GM13977 (cell line): ENCODE results near the gene KAT2B.

ENCODE experiments used
- DNase-seq: peaks from one replicate; pipeline ENCODE4 v3.0.0; 2012; ENCODE audit warnings: low spot score
- in situ Hi-C: fragments of 300-500 bp; cut with MboI; formaldehyde crosslinking; loops from one replicate; pipeline ENCODE4 v1.12.0; 2022; ENCODE audit warnings: low sequenced_read_pairs, low pct_unique_long_range_greater_than_20kb, mixed read lengths, inconsistent platforms; ENCODE audit not compliant: unreplicated experiment
- TF ChIP-seq, protein P1 (sequence below): IDR thresholded peaks from 2 replicates; pipeline ENCODE4 v1.5.1; 2012; ENCODE audit warnings: mild to moderate bottlenecking, control low read depth; ENCODE audit not compliant: insufficient read depth; ENCODE audit errors: extremely low read depth, missing control alignments

The KAT2B gene

DNA sequence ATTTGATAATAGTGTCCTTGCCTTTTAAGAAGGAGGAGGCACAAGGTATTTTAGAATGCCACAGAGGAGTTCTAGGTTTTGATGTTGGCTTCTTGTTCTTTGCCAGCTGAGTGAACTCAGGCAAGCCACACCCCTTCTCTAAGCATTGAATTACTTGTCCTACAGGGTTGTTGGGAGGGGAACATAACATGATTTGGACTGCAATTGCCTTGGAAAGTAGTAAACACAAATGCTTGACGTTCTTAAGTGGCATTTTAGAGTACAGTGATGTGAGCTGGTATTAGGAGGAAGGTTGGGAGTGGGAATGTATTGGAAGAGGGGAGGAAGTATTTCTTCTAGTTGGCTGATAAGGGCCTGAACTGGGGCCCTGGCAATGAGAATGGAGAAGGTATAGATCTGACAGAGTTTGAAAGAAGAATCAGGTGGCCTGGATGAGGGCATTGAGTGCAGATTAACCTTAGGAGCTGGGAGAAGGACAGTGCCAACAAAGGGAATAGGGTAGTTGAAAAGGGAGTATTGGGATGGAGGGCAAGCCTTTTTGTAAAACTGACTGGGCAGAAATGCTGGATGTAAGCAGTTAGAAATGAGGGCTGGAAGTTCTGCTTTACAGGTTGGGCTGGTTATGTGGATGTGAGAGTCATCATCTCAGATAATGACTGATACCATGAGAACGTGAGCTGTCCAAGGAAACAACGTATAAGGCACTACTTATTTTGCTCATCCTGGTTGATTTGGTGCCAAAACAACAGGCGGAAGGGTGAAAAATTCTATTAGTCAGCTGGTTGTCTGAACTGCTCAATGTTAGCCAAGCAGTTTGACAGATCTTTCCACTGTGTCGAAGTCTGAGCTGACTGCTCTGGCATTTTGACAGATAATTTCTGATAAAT is 16.7 kb downstream of the KAT2B start:
- no peak for DNase-seq
- in situ Hi-C loops = no loop called here
- TF ChIP-seq, protein P1, sequence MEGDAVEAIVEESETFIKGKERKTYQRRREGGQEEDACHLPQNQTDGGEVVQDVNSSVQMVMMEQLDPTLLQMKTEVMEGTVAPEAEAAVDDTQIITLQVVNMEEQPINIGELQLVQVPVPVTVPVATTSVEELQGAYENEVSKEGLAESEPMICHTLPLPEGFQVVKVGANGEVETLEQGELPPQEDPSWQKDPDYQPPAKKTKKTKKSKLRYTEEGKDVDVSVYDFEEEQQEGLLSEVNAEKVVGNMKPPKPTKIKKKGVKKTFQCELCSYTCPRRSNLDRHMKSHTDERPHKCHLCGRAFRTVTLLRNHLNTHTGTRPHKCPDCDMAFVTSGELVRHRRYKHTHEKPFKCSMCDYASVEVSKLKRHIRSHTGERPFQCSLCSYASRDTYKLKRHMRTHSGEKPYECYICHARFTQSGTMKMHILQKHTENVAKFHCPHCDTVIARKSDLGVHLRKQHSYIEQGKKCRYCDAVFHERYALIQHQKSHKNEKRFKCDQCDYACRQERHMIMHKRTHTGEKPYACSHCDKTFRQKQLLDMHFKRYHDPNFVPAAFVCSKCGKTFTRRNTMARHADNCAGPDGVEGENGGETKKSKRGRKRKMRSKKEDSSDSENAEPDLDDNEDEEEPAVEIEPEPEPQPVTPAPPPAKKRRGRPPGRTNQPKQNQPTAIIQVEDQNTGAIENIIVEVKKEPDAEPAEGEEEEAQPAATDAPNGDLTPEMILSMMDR = no peak

DNA sequence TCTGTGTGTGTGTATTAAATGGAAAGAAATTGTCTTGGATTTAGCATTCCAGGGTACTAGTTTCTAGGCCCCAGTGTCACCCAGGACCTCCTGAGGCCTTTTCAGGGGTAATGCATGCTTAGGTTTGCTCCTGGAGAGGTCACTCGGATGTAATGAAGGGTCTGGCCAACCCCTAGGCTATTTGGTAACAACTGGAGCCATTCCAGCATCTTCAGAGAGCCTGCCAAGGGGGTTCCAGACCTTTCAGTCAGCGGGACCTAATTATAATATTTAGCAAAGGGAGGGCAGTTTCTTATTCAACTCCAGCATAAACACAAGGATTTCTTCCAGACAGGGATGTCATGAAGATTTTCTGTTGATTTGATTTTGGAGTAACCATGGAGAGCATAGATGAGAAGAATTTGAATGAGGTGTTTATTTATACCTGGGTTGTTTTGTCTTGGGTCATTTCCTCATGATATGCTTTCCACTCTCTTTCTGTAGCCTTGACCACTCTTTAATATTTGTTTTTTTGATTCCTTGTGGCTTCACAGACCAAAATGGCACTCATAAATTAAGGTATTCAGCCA is 17.4 kb downstream of the KAT2B start:
- TF ChIP-seq, protein P1 = no peak
- in situ Hi-C loops = no loop called here
- no peak for DNase-seq

DNA sequence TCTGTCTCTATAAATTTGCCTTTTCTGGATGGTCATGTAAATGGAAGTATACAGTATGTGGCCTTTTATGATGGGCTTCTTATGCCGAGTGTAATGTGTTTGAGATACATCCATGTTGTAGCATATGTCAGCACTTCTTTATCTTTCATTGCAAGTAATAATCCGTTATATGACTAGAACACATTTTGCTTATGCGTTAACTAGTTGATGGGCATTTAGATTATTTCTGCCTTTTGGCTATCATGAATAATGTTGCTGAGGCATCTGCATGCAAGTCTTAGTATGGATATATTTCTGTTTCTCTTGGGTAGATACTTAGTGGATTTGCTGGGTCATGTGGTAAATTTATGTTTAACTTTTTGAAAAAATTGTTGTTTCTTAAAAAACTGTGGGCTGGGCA is 19.7 kb downstream of the KAT2B start:
- DNase-seq = no peak
- in situ Hi-C loops = no loop called here
- TF ChIP-seq, protein P1 = no peak

DNA sequence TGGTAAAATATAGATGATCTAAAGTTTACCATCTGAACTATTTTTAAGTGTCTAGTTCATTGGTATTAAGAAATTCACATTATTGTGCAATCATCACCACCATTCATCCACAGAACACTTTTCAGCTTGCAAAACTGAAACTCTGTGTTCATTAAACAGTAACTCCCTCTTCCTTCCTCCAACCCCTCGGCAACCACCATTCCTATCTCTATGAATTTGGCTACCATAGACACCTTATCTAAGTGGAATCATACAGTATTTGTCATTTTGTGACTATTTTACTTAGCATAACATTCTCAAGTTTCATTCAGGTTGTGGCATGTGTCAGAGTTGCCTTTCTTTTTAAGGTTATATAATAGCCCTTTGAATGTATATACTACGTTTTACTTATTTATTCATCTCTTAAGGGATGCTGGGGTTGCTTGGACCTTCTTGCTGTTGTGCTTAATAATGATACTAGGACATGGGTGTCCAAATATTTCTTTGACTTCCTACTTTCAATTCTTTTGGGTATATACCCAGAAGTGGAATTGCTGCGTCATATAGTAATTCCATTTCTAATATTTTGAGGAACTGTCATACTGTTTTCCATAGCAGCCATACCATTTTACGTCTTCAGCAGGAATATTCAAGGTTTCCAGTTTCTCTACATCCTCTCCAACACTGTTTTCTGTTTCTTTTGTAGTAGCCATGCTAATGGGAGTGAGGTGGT is 20.9 kb downstream of the KAT2B start:
- TF ChIP-seq, protein P1 = no peak
- no peak for DNase-seq
- in situ Hi-C loops = no loop called here

DNA sequence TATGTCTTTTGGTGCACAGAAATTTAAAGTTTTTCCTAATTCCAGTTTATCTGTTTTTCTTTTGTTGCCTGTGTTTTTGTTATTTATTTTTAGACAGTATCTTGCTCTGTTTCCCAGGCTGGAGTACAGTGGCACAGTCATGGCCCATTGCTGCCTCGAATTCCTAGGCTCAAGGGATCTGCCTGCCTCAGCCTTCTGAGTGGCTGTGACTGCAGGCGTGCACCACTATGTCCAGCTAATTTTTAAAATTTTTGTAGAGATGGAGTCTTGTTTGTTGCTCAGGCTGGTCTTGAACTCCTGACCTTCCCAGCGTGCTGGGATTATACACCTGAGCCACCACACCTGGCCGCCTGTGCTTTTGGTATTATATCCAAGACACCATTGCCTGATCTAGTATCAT is 22.8 kb downstream of the KAT2B start:
- in situ Hi-C loops = no loop called here
- no peak for DNase-seq
- TF ChIP-seq, protein P1 = no peak

DNA sequence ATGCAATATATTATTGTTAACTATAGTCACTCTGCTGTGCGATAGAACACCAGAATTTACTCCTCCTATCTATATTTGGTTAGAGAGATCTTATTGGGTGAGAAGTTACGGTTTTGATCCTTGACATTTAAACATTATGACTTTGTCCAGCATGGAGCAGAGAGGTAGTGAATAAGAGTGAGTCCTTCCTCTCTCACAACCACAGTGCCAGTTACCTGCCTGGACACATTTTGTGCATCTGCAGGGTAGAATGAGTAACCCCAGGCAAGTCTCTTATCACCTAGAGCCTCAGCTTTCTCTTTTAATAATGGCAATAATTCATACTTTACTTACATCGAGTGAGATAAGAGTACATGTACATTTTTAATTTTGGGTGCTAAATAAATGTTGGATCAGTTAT is 24.1 kb downstream of the KAT2B start:
- in situ Hi-C loops = no loop called here
- TF ChIP-seq, protein P1 = no peak
- DNase-seq = no peak
